22Rv1 (cell line): Measurements from ENCODE around the gene GXYLT1.

Source experiments
- ZFX ChIP-seq: fragments of 450-650 bp; IDR thresholded peaks from 2 replicates; pipeline ENCODE4 v1.6.1; 2017; ENCODE audit warnings: antibody characterized with exemption, borderline replicate concordance
- TF ChIP-seq, protein P1 (sequence below): fragments of 450-650 bp; IDR thresholded peaks from 2 replicates; pipeline ENCODE4 v1.5.1; 2017; ENCODE audit warnings: mild to moderate bottlenecking

GRCh38 chr12:42124764-42125387, 19.8 kb downstream of the GXYLT1 start:
- TF ChIP-seq, protein P1, sequence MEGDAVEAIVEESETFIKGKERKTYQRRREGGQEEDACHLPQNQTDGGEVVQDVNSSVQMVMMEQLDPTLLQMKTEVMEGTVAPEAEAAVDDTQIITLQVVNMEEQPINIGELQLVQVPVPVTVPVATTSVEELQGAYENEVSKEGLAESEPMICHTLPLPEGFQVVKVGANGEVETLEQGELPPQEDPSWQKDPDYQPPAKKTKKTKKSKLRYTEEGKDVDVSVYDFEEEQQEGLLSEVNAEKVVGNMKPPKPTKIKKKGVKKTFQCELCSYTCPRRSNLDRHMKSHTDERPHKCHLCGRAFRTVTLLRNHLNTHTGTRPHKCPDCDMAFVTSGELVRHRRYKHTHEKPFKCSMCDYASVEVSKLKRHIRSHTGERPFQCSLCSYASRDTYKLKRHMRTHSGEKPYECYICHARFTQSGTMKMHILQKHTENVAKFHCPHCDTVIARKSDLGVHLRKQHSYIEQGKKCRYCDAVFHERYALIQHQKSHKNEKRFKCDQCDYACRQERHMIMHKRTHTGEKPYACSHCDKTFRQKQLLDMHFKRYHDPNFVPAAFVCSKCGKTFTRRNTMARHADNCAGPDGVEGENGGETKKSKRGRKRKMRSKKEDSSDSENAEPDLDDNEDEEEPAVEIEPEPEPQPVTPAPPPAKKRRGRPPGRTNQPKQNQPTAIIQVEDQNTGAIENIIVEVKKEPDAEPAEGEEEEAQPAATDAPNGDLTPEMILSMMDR, result no peak
- no peak for TF ChIP-seq ZFX
